GM23248 (cell line): ENCODE data around the gene C9orf153. TPM values are rescaled to one million over a fixed set of nuclear protein-coding genes. Genes with fewer than 3 reads are reported as not detected.

Experiments
- DNase-seq: peaks from one replicate; pipeline ENCODE4 v3.0.0-alpha.2; 2015
- H2AFZ ChIP-seq: fragments of 200-600 bp; sonication (generic); 2 replicates; pipeline ENCODE4 v1.6.1; 2016; ENCODE audit warnings: antibody characterized with exemption
- H3F3A ChIP-seq: fragments of 200-600 bp; sonication (generic); 2 replicates; pipeline ENCODE4 v1.6.1; 2016; ENCODE audit warnings: mild to moderate bottlenecking, antibody characterized with exemption, mixed run types; ENCODE audit not compliant: insufficient read depth
- H3K27ac ChIP-seq: fragments of 200-600 bp; sonication (generic); 2 replicates; pipeline ENCODE4 v1.5.1; 2016; ENCODE audit warnings: mild to moderate bottlenecking
- H3K27me3 ChIP-seq: fragments of 200-600 bp; sonication (generic); replicated peaks from 2 replicates; pipeline ENCODE4 v1.6.1; 2016; ENCODE audit warnings: mild to moderate bottlenecking; ENCODE audit not compliant: insufficient read depth
- H3K36me3 ChIP-seq: fragments of 200-600 bp; sonication (generic); 2 replicates; pipeline ENCODE4 v1.6.1; 2016; ENCODE audit warnings: low read depth, mild to moderate bottlenecking
- H3K4me1 ChIP-seq: fragments of 200-600 bp; sonication (generic); 2 replicates; pipeline ENCODE4 v1.6.1; 2016; ENCODE audit warnings: mild to moderate bottlenecking; ENCODE audit not compliant: insufficient read depth
- H3K4me2 ChIP-seq: fragments of 200-600 bp; sonication (generic); one replicate; pipeline ENCODE4 v1.6.1; 2016; ENCODE audit warnings: mild to moderate bottlenecking; ENCODE audit not compliant: unreplicated experiment
- H3K4me3 ChIP-seq: fragments of 200-600 bp; sonication (generic); 2 replicates; pipeline ENCODE4 v1.5.1; 2016; ENCODE audit warnings: mild to moderate bottlenecking
- H3K79me2 ChIP-seq: fragments of 200-600 bp; sonication (generic); 2 replicates; pipeline ENCODE4 v1.6.1; 2016; ENCODE audit warnings: mild to moderate bottlenecking; ENCODE audit not compliant: insufficient read depth
- H3K9ac ChIP-seq: fragments of 200-600 bp; sonication (generic); 2 replicates; pipeline ENCODE4 v1.6.1; 2016; ENCODE audit warnings: mild to moderate bottlenecking
- H3K9me2 ChIP-seq: fragments of 200-600 bp; sonication (generic); 2 replicates; pipeline ENCODE4 v1.6.1; 2016; ENCODE audit warnings: mixed run types, mild to moderate bottlenecking, moderate library complexity; ENCODE audit not compliant: insufficient read depth
- H3K9me3 ChIP-seq: fragments of 200-600 bp; sonication (generic); one replicate; pipeline ENCODE4 v1.6.1; 2017; ENCODE audit warnings: low read depth
- H4K20me1 ChIP-seq: fragments of 200-600 bp; sonication (generic); 2 replicates; pipeline ENCODE4 v1.6.0; 2016; ENCODE audit not compliant: insufficient read depth
- EZH2 ChIP-seq: fragments of 200-600 bp; sonication (generic); IDR thresholded peaks from 2 replicates; pipeline ENCODE4 v1.6.1; 2018; ENCODE audit warnings: antibody characterized with exemption, mild to moderate bottlenecking; ENCODE audit not compliant: insufficient read depth, poor library complexity, severe bottlenecking
- EZH2phosphoT487 ChIP-seq: fragments of 200-600 bp; sonication (generic); IDR thresholded peaks from 2 replicates; pipeline ENCODE4 v1.6.1; 2018; ENCODE audit warnings: antibody characterized with exemption, moderate library complexity, mild to moderate bottlenecking, low read depth; ENCODE audit not compliant: insufficient read depth
- WGBS, 2 experiments: methylation state at CpG; one replicate each; pipeline ENCODE4 v1.1.6; 2015 to 2017; ENCODE audit warnings: low lambda C conversion rate in 2 of 2, low coverage in 1 of 2; ENCODE audit errors: missing lambda C conversion rate in 2 of 2; 5-methylcytosine and 5-hydroxymethylcytosine counted together
- in situ Hi-C: fragments of 300-500 bp; cut with MboI; formaldehyde crosslinking; loops from 2 replicates; pipeline ENCODE4 v1.15.0; 2020
- polyA plus RNA-seq: library from polyadenylated mRNA; unstranded; fragments of >200 nt; fragmentation: Nextera tagmentation; extraction: Ambion mirVana; gene quantifications from 2 replicates; pipeline ENCODE4 v1.2.1, GENCODE V29; 2016
- total RNA-seq: library from RNA; depleted of rRNA; stranded (reverse); fragments of >200 nt; shearing (Covaris generic); gene quantifications from 2 replicates; pipeline ENCODE4 v1.2.3, GENCODE V29; 2014

C9orf153 gene
- total and polyA plus RNA-seq, 2 experiments from 2014 or later = 0.21 TPM; not detected in 1

DNA sequence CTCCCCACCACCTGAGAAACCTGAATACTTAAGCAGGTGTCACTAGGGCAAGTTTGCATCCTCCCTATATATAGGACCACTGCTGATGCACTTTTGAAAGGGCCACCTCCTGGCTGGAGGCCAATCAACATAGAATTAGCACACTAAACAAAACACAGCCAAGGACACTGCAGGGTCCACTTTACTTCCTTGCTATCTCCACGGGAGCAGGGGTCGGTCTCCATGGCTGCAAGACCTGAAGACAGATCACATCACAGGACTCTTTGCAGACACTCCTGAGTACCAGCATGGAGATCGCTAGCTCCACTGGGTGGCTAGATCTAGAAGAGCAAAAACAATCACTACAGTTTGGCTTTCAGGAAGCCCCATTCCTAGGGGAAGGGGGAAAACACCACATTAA is 72.3 kb downstream of the C9orf153 start:
- Histone ChIP-seq H3K9me2 (no peaks in the 10 kb centered on the region), H4K20me1 (no peaks in the 10 kb centered on the region), H3K36me3 (no peaks in the 10 kb centered on the region), H3K4me3 (no peak overlapping the region), H3K27me3 (no peaks in the 10 kb centered on the region), H3K4me2 (no peak overlapping the region), H3K79me2 (no peaks in the 10 kb centered on the region), H3F3A (no peaks in the 10 kb centered on the region), H2AFZ (no peak overlapping the region), H3K9me3 (no peaks in the 10 kb centered on the region), H3K9ac (no peak overlapping the region), H3K27ac (no peak overlapping the region), H3K4me1 (no peaks in the 10 kb centered on the region)
- no peak for DNase-seq
- 0 to 9% methylated on average over 3 of the region's 3 CpGs for WGBS, 2 experiments
- TF ChIP-seq EZH2 (no peak), EZH2phosphoT487 (no peak)
- in situ Hi-C loops = no loop called here

GRCh38 chr9:86186696-86187095 is 72.8 kb downstream of the C9orf153 start:
- WGBS, 2 experiments = 31 to 47% methylated on average over 2 of the region's 2 CpGs
- in situ Hi-C loops = no loop called here
- TF ChIP-seq EZH2phosphoT487 = no peak
- no peak for TF ChIP-seq EZH2

DNA sequence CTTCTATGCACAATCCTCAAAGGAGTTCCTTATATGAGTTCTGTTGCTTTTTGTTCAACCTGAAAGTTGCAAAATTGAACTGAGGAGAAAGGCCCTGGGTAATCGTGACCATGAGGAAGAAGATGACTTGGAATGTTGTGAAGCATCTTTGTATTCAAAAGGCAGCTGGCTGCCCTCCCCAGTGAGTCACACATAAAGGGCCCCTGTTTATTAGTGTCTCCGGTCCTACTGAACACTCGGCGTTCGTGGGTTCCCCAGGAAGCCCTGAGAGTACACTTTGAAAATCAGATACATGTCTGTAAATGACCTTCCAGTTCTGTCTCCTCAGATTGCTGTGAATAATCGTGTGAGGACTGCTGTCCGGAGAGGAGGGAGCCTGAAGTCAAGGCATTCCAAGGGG is 73.6 kb downstream of the C9orf153 start:
- in situ Hi-C loops = no loop called here
- H3K4me3 ChIP-seq = no peak overlapping the region
- H3K79me2 ChIP-seq = no peaks in the 10 kb centered on the region
- no peaks in the 10 kb centered on the region for H3K4me1 ChIP-seq
- 47 to 56% methylated on average over 7 of the region's 7 CpGs for WGBS, 2 experiments
- H3K36me3 ChIP-seq = no peaks in the 10 kb centered on the region
- H3K9me3 ChIP-seq = no peaks in the 10 kb centered on the region
- H4K20me1 ChIP-seq = no peaks in the 10 kb centered on the region
- no peak for TF ChIP-seq EZH2phosphoT487
- TF ChIP-seq EZH2 = no peak
- DNase-seq = peak; percentile 21
- H3K4me2 ChIP-seq = no peak overlapping the region
- H3K27me3 ChIP-seq = no peaks in the 10 kb centered on the region
- H3F3A ChIP-seq = no peaks in the 10 kb centered on the region
- H2AFZ ChIP-seq = no peak overlapping the region
- no peak overlapping the region for H3K27ac ChIP-seq
- no peak overlapping the region for H3K9ac ChIP-seq
- no peaks in the 10 kb centered on the region for H3K9me2 ChIP-seq

More at GRCh38 chr9:86186696-86187095, 72.8 kb downstream of the C9orf153 start:
- Histone ChIP-seq H3K4me3 (no peak overlapping the region), H3K9me2 (no peaks in the 10 kb centered on the region), H3K4me1 (no peaks in the 10 kb centered on the region), H2AFZ (no peak overlapping the region), H3K79me2 (no peaks in the 10 kb centered on the region), H3K36me3 (no peaks in the 10 kb centered on the region), H4K20me1 (no peaks in the 10 kb centered on the region), H3K9me3 (no peaks in the 10 kb centered on the region), H3K27me3 (no peaks in the 10 kb centered on the region), H3K4me2 (no peak overlapping the region), H3F3A (no peaks in the 10 kb centered on the region), H3K9ac (no peak overlapping the region), H3K27ac (no peak overlapping the region)
- no peak for DNase-seq

DNA sequence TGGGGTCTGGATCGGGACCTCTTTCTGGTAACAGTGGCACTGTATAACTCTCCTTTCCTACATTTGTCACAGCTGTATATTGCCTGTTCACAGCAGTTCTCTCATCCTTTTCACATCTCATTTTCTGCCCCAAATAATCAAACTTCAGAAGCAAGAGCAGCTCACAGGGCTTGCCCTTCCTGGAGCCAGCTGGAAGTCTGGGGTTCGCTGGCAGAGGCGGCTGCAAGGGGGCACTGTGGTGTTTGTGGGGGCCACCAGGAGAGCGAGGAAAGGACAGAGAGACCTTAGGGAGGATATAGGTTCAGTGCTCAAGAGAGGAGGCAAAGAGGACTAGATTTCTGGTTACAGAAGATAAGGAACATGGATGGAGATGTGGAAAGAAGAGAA is 75.3 kb downstream of the C9orf153 start:
- Histone ChIP-seq H3K27ac (no peak overlapping the region), H3K4me1 (no peaks in the 10 kb centered on the region), H3K27me3 (no peaks in the 10 kb centered on the region), H3K9ac (no peak overlapping the region), H3F3A (no peaks in the 10 kb centered on the region), H3K79me2 (no peaks in the 10 kb centered on the region), H2AFZ (no peak overlapping the region), H3K4me3 (no peak overlapping the region), H3K4me2 (no peak overlapping the region), H4K20me1 (no peaks in the 10 kb centered on the region), H3K36me3 (no peaks in the 10 kb centered on the region), H3K9me2 (no peaks in the 10 kb centered on the region), H3K9me3 (no peaks in the 10 kb centered on the region)
- TF ChIP-seq EZH2 (no peak), EZH2phosphoT487 (no peak)
- in situ Hi-C loops = no loop called here
- no peak for DNase-seq
- WGBS, 2 experiments = 61 to 69% methylated on average over 4 of the region's 4 CpGs
